Glutamatergic neuron (in vitro differentiated cells): ENCODE measurements around the gene RBM19. TPM values are rescaled to one million over a fixed set of nuclear protein-coding genes. Genes with fewer than 3 reads are reported as not detected.

Experiments used
- DNase-seq: peaks from one replicate; pipeline ENCODE4 v3.0.0; 2022
- H3K27ac Mint-ChIP-seq: one replicate; pipeline ENCODE4 v1.8.0; 2020; ENCODE audit warnings: mild to moderate bottlenecking, mixed read lengths, inconsistent platforms; ENCODE audit not compliant: unreplicated experiment
- H3K27me3 Mint-ChIP-seq: one replicate; pipeline ENCODE4 v1.8.0; 2020; ENCODE audit warnings: mild to moderate bottlenecking, moderate library complexity, mixed read lengths, inconsistent platforms; ENCODE audit not compliant: unreplicated experiment
- H3K36me3 Mint-ChIP-seq: one replicate; pipeline ENCODE4 v1.8.0; 2020; ENCODE audit warnings: mild to moderate bottlenecking, mixed read lengths, inconsistent platforms; ENCODE audit not compliant: unreplicated experiment
- H3K4me1 Mint-ChIP-seq: one replicate; pipeline ENCODE4 v1.8.0; 2020; ENCODE audit warnings: mild to moderate bottlenecking, low read depth, mixed read lengths, inconsistent platforms; ENCODE audit not compliant: unreplicated experiment
- H3K4me3 Mint-ChIP-seq: one replicate; pipeline ENCODE4 v1.8.0; 2020; ENCODE audit warnings: mild to moderate bottlenecking, mixed read lengths, inconsistent platforms; ENCODE audit not compliant: unreplicated experiment
- H3K9me3 Mint-ChIP-seq: one replicate; pipeline ENCODE4 v1.8.0; 2020; ENCODE audit warnings: mild to moderate bottlenecking, moderate library complexity, mixed read lengths, inconsistent platforms; ENCODE audit not compliant: unreplicated experiment
- CTCF ChIP-seq: fragments of 200-600 bp; sonication (generic); IDR thresholded peaks from one replicate; pipeline ENCODE4 v1.5.0; 2021; ENCODE audit not compliant: partially characterized antibody, unreplicated experiment
- long read RNA-seq: library from polyadenylated mRNA; unstranded; transcript quantifications from one replicate; pipeline ENCODE4 v2.0.0, GENCODE V29; 2020; ENCODE audit not compliant: unreplicated experiment
- total RNA-seq: library from RNA; stranded (reverse); fragmentation: NEBNext Ultra II Directional; extraction: Animal tissue kit (Norgen Biotek cat#: 25700); gene quantifications from one replicate; pipeline ENCODE4 v1.2.1, GENCODE V29; 2021; ENCODE audit not compliant: unreplicated experiment

Gene RBM19
- 27.4 TPM for total RNA-seq
- long read RNA-seq, partial matches to known transcripts = 2 of 4 reads
- long read RNA-seq, other reads (novel, unspliced or antisense) = 1 of 4 reads

GRCh38 chr12:113965951-113966797, at the start of gene RBM19:
RBM19 (minus strand) TSS chr12:113966325; CDS start chr12:113966227, 98 bp downstream.
- H3K36me3 Mint-ChIP-seq = no peaks in the 10 kb centered on the region
- peak within 1 kb of the TSS; percentile 100 for H3K4me3 Mint-ChIP-seq
- H3K27me3 Mint-ChIP-seq = peaks cover 7% of the 10 kb centered on the region
- peak; percentile 88 for TF ChIP-seq CTCF
- DNase-seq = peak; percentile 99
- H3K4me1 Mint-ChIP-seq = no peaks in the 10 kb centered on the region
- peak within 1 kb of the TSS; percentile 91 for H3K27ac Mint-ChIP-seq
- H3K9me3 Mint-ChIP-seq = peaks cover 3% of the 10 kb centered on the region

- TF ChIP-seq CTCF = no peak
- no peak for DNase-seq
- no peaks in the 10 kb centered on the region for H3K9me3 Mint-ChIP-seq
- no peaks in the 10 kb centered on the region for H3K36me3 Mint-ChIP-seq
- H3K27me3 Mint-ChIP-seq = peaks cover 2% of the 10 kb centered on the region
- no peak overlapping the region for H3K27ac Mint-ChIP-seq
- H3K4me3 Mint-ChIP-seq = no peak overlapping the region
- H3K4me1 Mint-ChIP-seq = no peaks in the 10 kb centered on the region
These were observed 49.7 kb upstream of the RBM19 start for GRCh38 chr12:114015851-114016250.

- H3K4me3 Mint-ChIP-seq = no peak overlapping the region
- H3K9me3 Mint-ChIP-seq = no peaks in the 10 kb centered on the region
- DNase-seq = no peak
- TF ChIP-seq CTCF = no peak
- no peak overlapping the region for H3K27ac Mint-ChIP-seq
- peaks cover 6% of the 10 kb centered on the region for H3K27me3 Mint-ChIP-seq
- H3K4me1 Mint-ChIP-seq = no peaks in the 10 kb centered on the region
- H3K36me3 Mint-ChIP-seq = no peaks in the 10 kb centered on the region
These were observed 47.6 kb upstream of the RBM19 start for GRCh38 chr12:114013575-114014345.

- H3K27me3 Mint-ChIP-seq = peaks cover 4% of the 10 kb centered on the region
- H3K9me3 Mint-ChIP-seq = no peaks in the 10 kb centered on the region
- H3K4me3 Mint-ChIP-seq = no peak overlapping the region
These were observed 46.8 kb upstream of the RBM19 start for GRCh38 chr12:114012744-114013431.

More at GRCh38 chr12:114012744-114013431, 46.8 kb upstream of the RBM19 start:
- Mint-ChIP-seq H3K27ac (no peak overlapping the region), H3K4me1 (no peaks in the 10 kb centered on the region), H3K36me3 (no peaks in the 10 kb centered on the region)
- DNase-seq = no peak
- no peak for TF ChIP-seq CTCF
